Mesothelial cell of epicardium (in vitro differentiated cells): ENCODE measurements around the gene HOXD11. TPM values are rescaled to one million over a fixed set of nuclear protein-coding genes. Genes with fewer than 3 reads are reported as not detected.

Experiments used
- DNase-seq, 2 experiments: peaks; one replicate each; pipeline ENCODE4 v3.0.0; 2021; ENCODE audit warnings: low spot score in 2 of 2; ENCODE audit not compliant: unreplicated experiment in 2 of 2
- H3K27ac Mint-ChIP-seq: 2 replicates; pipeline ENCODE4 v1.8.0; 2021; ENCODE audit warnings: mixed read lengths
- H3K27me3 Mint-ChIP-seq: 2 replicates; pipeline ENCODE4 v1.8.0; 2021; ENCODE audit warnings: low read depth, mixed read lengths
- H3K36me3 Mint-ChIP-seq: 2 replicates; pipeline ENCODE4 v1.8.0; 2021; ENCODE audit warnings: mixed read lengths
- H3K4me1 Mint-ChIP-seq: 2 replicates; pipeline ENCODE4 v1.8.0; 2021; ENCODE audit warnings: mixed read lengths
- H3K4me3 Mint-ChIP-seq: 2 replicates; pipeline ENCODE4 v1.8.0; 2021; ENCODE audit warnings: mild to moderate bottlenecking, moderate library complexity, mixed read lengths
- H3K9me3 Mint-ChIP-seq: 2 replicates; pipeline ENCODE4 v1.8.0; 2021; ENCODE audit warnings: mixed read lengths
- total RNA-seq: library from RNA; stranded (reverse); gene quantifications from 3 replicates; pipeline ENCODE4 v1.2.1, GENCODE V29; 2021
- TF ChIP-seq, protein P1 (sequence below): fragments of 200-600 bp; sonication (generic); IDR thresholded peaks from one replicate; pipeline ENCODE4 v1.5.0; 2021; ENCODE audit warnings: antibody characterized with exemption; ENCODE audit not compliant: unreplicated experiment

Gene HOXD11
- total RNA-seq, 1 donor from 2014 or later = 3.0 TPM

DNA sequence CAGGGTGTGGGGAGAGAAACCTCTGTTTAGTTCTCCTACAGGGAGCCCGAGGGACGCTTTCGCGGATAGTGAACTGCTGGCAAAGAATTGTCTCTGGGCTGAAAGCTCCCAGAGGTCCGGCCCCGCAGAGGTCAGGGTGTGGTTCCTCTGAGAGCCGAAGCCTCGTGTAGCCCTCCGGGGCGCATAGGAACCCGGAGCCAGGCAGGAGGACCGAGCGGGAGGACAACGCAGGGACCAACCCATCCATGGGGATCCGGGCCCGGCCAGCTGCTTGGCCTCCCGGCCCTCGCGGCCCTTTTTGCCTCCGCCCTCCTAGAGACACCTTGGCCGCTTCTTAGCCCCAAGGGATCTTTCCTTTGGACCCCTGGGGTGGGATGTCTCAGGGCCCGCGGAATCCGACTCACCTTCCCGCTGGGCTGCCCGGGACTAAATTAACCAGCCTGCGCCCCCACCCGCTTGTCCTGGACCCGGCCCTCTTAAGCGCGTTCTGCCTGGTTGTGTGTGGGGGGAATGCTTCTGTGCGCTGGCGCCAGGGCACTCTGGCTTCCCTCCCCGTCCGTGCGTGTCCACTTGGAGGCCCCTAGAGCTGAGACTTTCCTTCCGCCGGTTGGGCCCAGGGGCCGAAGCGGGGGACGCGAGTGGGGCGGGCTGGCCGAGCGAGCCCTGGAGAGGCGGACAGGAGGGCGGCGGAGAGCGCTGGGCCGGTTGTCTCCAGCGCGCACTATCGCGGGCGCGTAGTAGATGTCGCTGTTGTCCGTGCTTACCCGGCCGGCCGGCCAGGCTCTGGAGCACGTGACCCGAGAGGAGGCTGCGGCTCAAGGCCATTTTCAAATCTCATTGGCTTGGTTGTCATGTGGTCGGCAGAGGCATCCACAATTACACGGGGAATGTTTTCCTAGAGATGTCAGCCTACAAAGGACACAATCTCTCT is 9.1 kb downstream of the HOXD11 start, which contains the start of gene HOXD10:
Gene HOXD10 (plus strand): TSS at position 896 of the 931 bp plus-strand sequence. CDS start 56 bp downstream, outside the sequence.
- Mint-ChIP-seq H3K27ac (no peak within 1 kb of the TSS), H3K9me3 (peaks cover 4% of the 10 kb centered on the region), H3K4me1 (peaks cover 1% of the 10 kb centered on the region), H3K36me3 (peaks cover 3% of the 10 kb centered on the region), H3K27me3 (peaks cover 99% of the 10 kb centered on the region), H3K4me3 (peak within 1 kb of the TSS; percentile 28)
- DNase-seq = no peak
- TF ChIP-seq, protein P1, sequence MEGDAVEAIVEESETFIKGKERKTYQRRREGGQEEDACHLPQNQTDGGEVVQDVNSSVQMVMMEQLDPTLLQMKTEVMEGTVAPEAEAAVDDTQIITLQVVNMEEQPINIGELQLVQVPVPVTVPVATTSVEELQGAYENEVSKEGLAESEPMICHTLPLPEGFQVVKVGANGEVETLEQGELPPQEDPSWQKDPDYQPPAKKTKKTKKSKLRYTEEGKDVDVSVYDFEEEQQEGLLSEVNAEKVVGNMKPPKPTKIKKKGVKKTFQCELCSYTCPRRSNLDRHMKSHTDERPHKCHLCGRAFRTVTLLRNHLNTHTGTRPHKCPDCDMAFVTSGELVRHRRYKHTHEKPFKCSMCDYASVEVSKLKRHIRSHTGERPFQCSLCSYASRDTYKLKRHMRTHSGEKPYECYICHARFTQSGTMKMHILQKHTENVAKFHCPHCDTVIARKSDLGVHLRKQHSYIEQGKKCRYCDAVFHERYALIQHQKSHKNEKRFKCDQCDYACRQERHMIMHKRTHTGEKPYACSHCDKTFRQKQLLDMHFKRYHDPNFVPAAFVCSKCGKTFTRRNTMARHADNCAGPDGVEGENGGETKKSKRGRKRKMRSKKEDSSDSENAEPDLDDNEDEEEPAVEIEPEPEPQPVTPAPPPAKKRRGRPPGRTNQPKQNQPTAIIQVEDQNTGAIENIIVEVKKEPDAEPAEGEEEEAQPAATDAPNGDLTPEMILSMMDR = no peak

DNA sequence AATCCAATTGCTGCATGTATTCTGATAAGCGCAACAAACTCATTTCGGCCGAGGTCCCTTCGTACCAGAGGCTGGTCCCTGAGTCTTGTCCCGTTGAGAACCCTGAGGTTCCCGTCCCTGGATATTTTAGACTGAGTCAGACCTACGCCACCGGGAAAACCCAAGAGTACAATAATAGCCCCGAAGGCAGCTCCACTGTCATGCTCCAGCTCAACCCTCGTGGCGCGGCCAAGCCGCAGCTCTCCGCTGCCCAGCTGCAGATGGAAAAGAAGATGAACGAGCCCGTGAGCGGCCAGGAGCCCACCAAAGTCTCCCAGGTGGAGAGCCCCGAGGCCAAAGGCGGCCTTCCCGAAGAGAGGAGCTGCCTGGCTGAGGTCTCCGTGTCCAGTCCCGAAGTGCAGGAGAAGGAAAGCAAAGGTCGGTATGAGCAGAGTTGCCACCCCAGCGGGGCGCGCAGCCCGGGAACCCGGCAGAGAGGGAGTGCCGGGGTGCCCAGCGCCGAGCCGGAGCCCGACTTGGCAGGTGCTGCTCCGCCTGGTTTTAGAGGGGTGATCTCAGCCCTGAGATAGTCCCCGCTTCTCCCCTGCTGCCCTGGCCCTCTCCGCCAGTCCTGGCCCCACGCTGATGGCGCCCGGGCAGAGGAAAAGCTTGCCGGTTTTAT is 10.2 kb downstream of the HOXD11 start:
- Mint-ChIP-seq H3K9me3 (peaks cover 4% of the 10 kb centered on the region), H3K36me3 (peaks cover 3% of the 10 kb centered on the region), H3K27ac (no peak overlapping the region), H3K27me3 (peaks cover 98% of the 10 kb centered on the region), H3K4me1 (peaks cover 1% of the 10 kb centered on the region), H3K4me3 (no peak overlapping the region)
- TF ChIP-seq, protein P1 = no peak
- DNase-seq = no peak

DNA sequence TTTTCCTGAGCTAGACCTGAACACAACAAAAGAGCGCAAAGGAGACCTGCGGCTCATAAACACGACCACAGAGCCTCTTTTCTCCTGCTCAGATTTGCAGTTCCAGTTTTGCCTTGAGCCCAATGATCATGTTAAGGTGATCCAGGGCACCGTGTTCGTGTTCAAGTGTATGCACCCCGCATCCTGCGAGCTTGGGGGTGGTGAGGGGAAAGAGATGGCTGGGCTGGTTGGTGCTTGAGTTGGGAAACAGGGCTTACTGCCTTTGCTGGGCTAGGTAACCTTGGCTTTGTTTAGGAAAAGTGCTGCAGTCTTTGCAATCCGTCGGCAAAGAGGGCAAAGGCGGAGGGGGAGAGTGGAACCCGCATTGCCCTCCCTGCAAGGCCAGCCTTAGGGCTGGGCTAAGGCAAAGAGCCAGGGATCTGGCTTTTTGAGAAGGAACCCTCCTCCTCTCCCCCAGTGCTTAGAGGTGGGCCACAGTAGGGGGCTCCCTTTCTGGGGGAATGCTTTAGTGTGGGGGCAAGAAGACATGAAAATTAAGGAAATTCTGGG is 10.8 kb downstream of the HOXD11 start:
- Mint-ChIP-seq H3K9me3 (peaks cover 4% of the 10 kb centered on the region), H3K27me3 (peaks cover 98% of the 10 kb centered on the region), H3K4me1 (peaks cover 3% of the 10 kb centered on the region), H3K27ac (no peak overlapping the region), H3K4me3 (no peak overlapping the region), H3K36me3 (peaks cover 3% of the 10 kb centered on the region)
- TF ChIP-seq, protein P1 = no peak
- no peak for DNase-seq

DNA sequence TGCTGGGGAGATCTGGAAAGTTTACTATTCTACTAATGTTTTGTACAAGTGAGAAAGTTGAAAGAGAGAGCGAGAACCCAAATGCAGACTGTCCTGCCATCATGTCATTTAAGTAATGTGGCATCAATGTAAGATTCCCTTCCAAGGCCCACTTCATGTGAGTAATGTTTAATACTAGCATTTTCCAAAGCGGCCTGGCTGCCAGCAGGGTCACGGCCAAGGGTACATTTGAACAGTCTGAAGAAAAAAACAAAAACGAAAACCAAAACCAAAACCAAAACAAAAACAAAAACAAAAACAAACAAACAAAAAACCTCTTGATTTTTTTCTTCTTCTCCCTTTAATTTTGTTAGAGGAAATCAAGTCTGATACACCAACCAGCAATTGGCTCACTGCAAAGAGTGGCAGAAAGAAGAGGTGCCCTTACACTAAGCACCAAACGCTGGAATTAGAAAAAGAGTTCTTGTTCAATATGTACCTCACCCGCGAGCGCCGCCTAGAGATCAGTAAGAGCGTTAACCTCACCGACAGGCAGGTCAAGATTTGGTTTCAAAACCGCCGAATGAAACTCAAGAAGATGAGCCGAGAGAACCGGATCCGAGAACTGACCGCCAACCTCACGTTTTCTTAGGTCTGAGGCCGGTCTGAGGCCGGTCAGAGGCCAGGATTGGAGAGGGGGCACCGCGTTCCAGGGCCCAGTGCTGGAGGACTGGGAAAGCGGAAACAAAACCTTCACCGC is 11.7 kb downstream of the HOXD11 start:
- H3K36me3 Mint-ChIP-seq = peaks cover 3% of the 10 kb centered on the region
- TF ChIP-seq, protein P1 = peak; percentile 64
- H3K27me3 Mint-ChIP-seq = peaks cover 97% of the 10 kb centered on the region
- H3K4me1 Mint-ChIP-seq = peaks cover 7% of the 10 kb centered on the region
- no peak for DNase-seq
- H3K9me3 Mint-ChIP-seq = peaks cover 4% of the 10 kb centered on the region
- no peak overlapping the region for H3K27ac Mint-ChIP-seq
- H3K4me3 Mint-ChIP-seq = no peak overlapping the region
